HG02840 (cell line): ENCODE results near the gene CFAP157.
A peak's percentile ranks its signal among the peaks of the same experiment; 100 is the strongest.

Experiments used
- ATAC-seq: cut with Tn5 transposase; IDR thresholded peaks from one replicate; pipeline ENCODE4 v1.9.1; 2021; ENCODE audit warnings: mild to moderate bottlenecking, moderate library complexity, moderate number of reproducible peaks; ENCODE audit not compliant: unreplicated experiment, low FRiP score

The CFAP157 gene

GRCh38 chr9:127692071-127692470, 14.7 kb upstream of the CFAP157 start:
- no peak for ATAC-seq

GRCh38 chr9:127693143-127693542, 13.6 kb upstream of the CFAP157 start:
- no peak for ATAC-seq

GRCh38 chr9:127693697-127694096, 13.1 kb upstream of the CFAP157 start:
- ATAC-seq, result no peak

GRCh38 chr9:127694890-127695720, 11.7 kb upstream of the CFAP157 start:
- no peak for ATAC-seq

GRCh38 chr9:127697575-127697974, 9.2 kb upstream of the CFAP157 start:
- ATAC-seq, result no peak

- no peak for ATAC-seq
Observed at GRCh38 chr9:127698386-127698785, 8.4 kb upstream of the CFAP157 start.

- ATAC-seq, result peak; percentile 65
Observed at GRCh38 chr9:127698985-127699670, 7.7 kb upstream of the CFAP157 start.

- ATAC-seq, result no peak
Observed at GRCh38 chr9:127700140-127700539, 6.6 kb upstream of the CFAP157 start.

- no peak for ATAC-seq
Observed at GRCh38 chr9:127700594-127701255, 6.1 kb upstream of the CFAP157 start.

GRCh38 chr9:127703289-127703946, 3.4 kb upstream of the CFAP157 start:
- no peak for ATAC-seq

GRCh38 chr9:127705577-127706379, 1.0 kb upstream of the CFAP157 start:
- no peak for ATAC-seq

GRCh38 chr9:127707766-127708165, 978 bp downstream of the CFAP157 start:
- no peak for ATAC-seq

- ATAC-seq, result no peak
Observed at GRCh38 chr9:127708952-127709587, 2.3 kb downstream of the CFAP157 start.

- ATAC-seq, result no peak
Observed at GRCh38 chr9:127710204-127710783, 3.5 kb downstream of the CFAP157 start.

GRCh38 chr9:127711226-127711701, 4.5 kb downstream of the CFAP157 start:
- ATAC-seq, result no peak

- ATAC-seq, result no peak
Observed at GRCh38 chr9:127711831-127712274, 5.1 kb downstream of the CFAP157 start.

- no peak for ATAC-seq
Observed at GRCh38 chr9:127712371-127712770, 5.6 kb downstream of the CFAP157 start.

GRCh38 chr9:127712867-127713266, 6.1 kb downstream of the CFAP157 start:
- ATAC-seq, result no peak
